ENCODE results near the gene ZNF606. TPM values are rescaled to one million over a fixed set of nuclear protein-coding genes. Genes with fewer than 3 reads are reported as not detected.

The ZNF606 gene
- total RNA-seq, 1 donor from 2014 or later: 48.7 TPM

- TF ChIP-seq EZH2phosphoT487 (IDR thresholded peaks at IDR 0.05): no peak
- TF ChIP-seq CTCF (IDR thresholded peaks at IDR 0.05): no peak
- TF ChIP-seq EZH2 (IDR thresholded peaks at IDR 0.05): no peak
- peaks cover 4% of the 10 kb centered on the region for H3K27me3 Mint-ChIP-seq (ENCODE audit: insufficient read depth, low read depth)
- H3K4me3 Mint-ChIP-seq: peak overlapping the region; percentile 98
- Histone ChIP-seq H3K27me3 (no peaks in the 10 kb centered on the region), H3K9ac (no peak overlapping the region), H3K4me3 (peak overlapping the region; percentile 95), H3K27ac (peak overlapping the region; percentile 41), H2AFZ (replicated peaks) (peak overlapping the region; percentile 98), H3K4me2 (peak overlapping the region; percentile 94), H3K36me3 (peaks cover 23% of the 10 kb centered on the region), H3K4me1 (peaks cover 17% of the 10 kb centered on the region), H3K79me2 (ENCODE audit: low read depth) (peaks cover 46% of the 10 kb centered on the region), H3K9me3 (ENCODE audit: low read depth) (peaks cover 8% of the 10 kb centered on the region), H4K20me1 (ENCODE audit: low read depth) (no peaks in the 10 kb centered on the region), H3F3A (ENCODE audit: low read depth) (peaks cover 19% of the 10 kb centered on the region)
- peaks cover 71% of the 10 kb centered on the region for H3K36me3 Mint-ChIP-seq
- DNase-seq (ENCODE audit: low spot score): no peak
- H3K9me3 Mint-ChIP-seq: peaks cover 84% of the 10 kb centered on the region
- H3K4me1 Mint-ChIP-seq: peaks cover 8% of the 10 kb centered on the region
- no peak overlapping the region for H3K27ac Mint-ChIP-seq
These were observed 66.9 kb downstream of the ZNF606 start for GRCh38 chr19:57935731-57936130.

- Histone ChIP-seq H3K9me3 (ENCODE audit: low read depth) (peaks cover 8% of the 10 kb centered on the region), H2AFZ (replicated peaks) (peak within 1 kb of the TSS; percentile 98), H3K27ac (peak within 1 kb of the TSS; percentile 57), H3K79me2 (ENCODE audit: low read depth) (peaks cover 51% of the 10 kb centered on the region), H3K4me3 (peak within 1 kb of the TSS; percentile 95), H3K27me3 (no peaks in the 10 kb centered on the region), H3K4me1 (peaks cover 17% of the 10 kb centered on the region), H3K36me3 (peaks cover 29% of the 10 kb centered on the region), H3F3A (ENCODE audit: low read depth) (peaks cover 19% of the 10 kb centered on the region), H3K9ac (peak within 1 kb of the TSS; percentile 96), H3K4me2 (peak within 1 kb of the TSS; percentile 94), H4K20me1 (ENCODE audit: low read depth) (no peaks in the 10 kb centered on the region)
- DNase-seq (ENCODE audit: low spot score): peak; percentile 93
- Mint-ChIP-seq H3K9me3 (peaks cover 88% of the 10 kb centered on the region), H3K27me3 (ENCODE audit: insufficient read depth, low read depth) (peaks cover 5% of the 10 kb centered on the region), H3K4me3 (peak within 1 kb of the TSS; percentile 98), H3K36me3 (peaks cover 75% of the 10 kb centered on the region), H3K4me1 (peaks cover 8% of the 10 kb centered on the region), H3K27ac (peak within 1 kb of the TSS; percentile 95)
- TF ChIP-seq EZH2 (IDR thresholded peaks at IDR 0.05) (no peak), EZH2phosphoT487 (IDR thresholded peaks at IDR 0.05) (no peak), CTCF (IDR thresholded peaks at IDR 0.05) (no peak)
These were observed 67.6 kb downstream of the ZNF606 start, which contains the start of gene ZNF418 for GRCh38 chr19:57934820-57935665. Gene ZNF418, minus strand, starts transcription at chr19:57935402. Its CDS starts 1,580 bp downstream, at chr19:57933822.

GRCh38 chr19:57927587-57927986 is 75.0 kb downstream of the ZNF606 start:
- H3K4me3 Mint-ChIP-seq: peak overlapping the region; percentile 35
- H3K9ac ChIP-seq: no peak overlapping the region
- no peaks in the 10 kb centered on the region for H4K20me1 ChIP-seq (ENCODE audit: low read depth)
- H3K4me1 ChIP-seq: no peaks in the 10 kb centered on the region
- H3K27me3 ChIP-seq: no peaks in the 10 kb centered on the region
- no peak overlapping the region for H3K27ac Mint-ChIP-seq
- DNase-seq (ENCODE audit: low spot score): no peak
- peaks cover 88% of the 10 kb centered on the region for H3K36me3 Mint-ChIP-seq
- H3K9me3 ChIP-seq (ENCODE audit: low read depth): peaks cover 34% of the 10 kb centered on the region
- H3K4me3 ChIP-seq: no peak overlapping the region
- no peak overlapping the region for H2AFZ ChIP-seq (replicated peaks)
- no peaks in the 10 kb centered on the region for H3K4me1 Mint-ChIP-seq
- H3F3A ChIP-seq (ENCODE audit: low read depth): peaks cover 5% of the 10 kb centered on the region
- no peak overlapping the region for H3K27ac ChIP-seq
- peaks cover 92% of the 10 kb centered on the region for H3K9me3 Mint-ChIP-seq
- H3K27me3 Mint-ChIP-seq (ENCODE audit: insufficient read depth, low read depth): peaks cover 10% of the 10 kb centered on the region
- H3K4me2 ChIP-seq: no peak overlapping the region
- TF ChIP-seq EZH2phosphoT487 (IDR thresholded peaks at IDR 0.05): no peak
- TF ChIP-seq CTCF (IDR thresholded peaks at IDR 0.05): no peak
- no peak for TF ChIP-seq EZH2 (IDR thresholded peaks at IDR 0.05)
- H3K79me2 ChIP-seq (ENCODE audit: low read depth): peaks cover 71% of the 10 kb centered on the region
- H3K36me3 ChIP-seq: peaks cover 77% of the 10 kb centered on the region

Other genes with a start within 250 kb of the ZNF606 start
- gene ZNF586, start 233.1 kb downstream of the ZNF606 start, total RNA-seq (ENCODE audit: low replicate concordance): 19.8 and 21.6 TPM in 2 replicates
- 5.5 and 11.3 TPM in 2 replicates for gene ZNF552, start 187.9 kb downstream of the ZNF606 start, total RNA-seq (ENCODE audit: low replicate concordance)
- gene ZNF587B, start 172.5 kb downstream of the ZNF606 start, total RNA-seq (ENCODE audit: low replicate concordance): 16.4 and 24.7 TPM in 2 replicates
- gene ZNF587, start 153.0 kb downstream of the ZNF606 start, total RNA-seq (ENCODE audit: low replicate concordance): 30.4 and 48.2 TPM in 2 replicates
- gene ZNF814, start 113.8 kb downstream of the ZNF606 start, total RNA-seq (ENCODE audit: low replicate concordance): 30.7 and 33.0 TPM in 2 replicates
- gene ZNF417, start 86.2 kb downstream of the ZNF606 start, total RNA-seq (ENCODE audit: low replicate concordance): 20.6 and 27.2 TPM in 2 replicates
- 25.9 and 43.0 TPM in 2 replicates for gene ZNF418, start 67.4 kb downstream of the ZNF606 start, total RNA-seq (ENCODE audit: low replicate concordance)
- 15.9 and 23.2 TPM in 2 replicates for gene ZNF256, start 55.1 kb downstream of the ZNF606 start, total RNA-seq (ENCODE audit: low replicate concordance)
- gene C19orf18, start 28.3 kb downstream of the ZNF606 start, total RNA-seq (ENCODE audit: low replicate concordance): 0.15 TPM in 1 of 2 replicates, not detected in the other
- gene ZSCAN1, start 31.2 kb upstream of the ZNF606 start, total RNA-seq (ENCODE audit: low replicate concordance): 0.67 and 4.1 TPM in 2 replicates
- gene ZNF135, start 56.5 kb upstream of the ZNF606 start, total RNA-seq (ENCODE audit: low replicate concordance): 9.5 and 11.1 TPM in 2 replicates
- gene ZSCAN18, start 95.4 kb upstream of the ZNF606 start, total RNA-seq (ENCODE audit: low replicate concordance): 49.1 and 144 TPM in 2 replicates
- gene ZNF329, start 148.0 kb upstream of the ZNF606 start, total RNA-seq (ENCODE audit: low replicate concordance): 28.4 and 36.2 TPM in 2 replicates
- gene ZNF274, start 180.2 kb upstream of the ZNF606 start, total RNA-seq (ENCODE audit: low replicate concordance): 39.3 and 43.0 TPM in 2 replicates
- 86.0 and 104 TPM in 2 replicates for gene ZNF544, start 226.1 kb upstream of the ZNF606 start, total RNA-seq (ENCODE audit: low replicate concordance)